Epithelial cell of prostate (primary cell): ENCODE results near the gene UBTD1.

Experiments used
- DNase-seq: peaks from one replicate; pipeline ENCODE4 v3.0.0-alpha.2; 2011; ENCODE audit warnings: low read depth, low spot score
- H3K27ac ChIP-seq: fragments of 450-650 bp; 2 replicates; pipeline ENCODE4 v1.5.1; 2017; ENCODE audit warnings: mild to moderate bottlenecking

The UBTD1 gene

GRCh38 chr10:97601268-97602215 is 102.8 kb downstream of the UBTD1 start:
- no peak for DNase-seq
- no peak overlapping the region for H3K27ac ChIP-seq

- DNase-seq, result no peak
- H3K27ac ChIP-seq, result no peak overlapping the region
These were observed 108.4 kb downstream of the UBTD1 start for GRCh38 chr10:97607095-97607636.

GRCh38 chr10:97608991-97609561 is 110.4 kb downstream of the UBTD1 start:
- no peak for DNase-seq
- no peak overlapping the region for H3K27ac ChIP-seq

- DNase-seq, result no peak
- no peak overlapping the region for H3K27ac ChIP-seq
These were observed 112.7 kb downstream of the UBTD1 start for GRCh38 chr10:97611473-97611872.

- H3K27ac ChIP-seq, result no peak overlapping the region
- no peak for DNase-seq
These were observed 113.7 kb downstream of the UBTD1 start for GRCh38 chr10:97612386-97612785.

- DNase-seq, result no peak
- no peak overlapping the region for H3K27ac ChIP-seq
These were observed 119.6 kb downstream of the UBTD1 start for GRCh38 chr10:97618285-97618684.

GRCh38 chr10:97618733-97619132 is 120.0 kb downstream of the UBTD1 start:
- no peak overlapping the region for H3K27ac ChIP-seq
- no peak for DNase-seq
